ENCODE results near the gene SLC39A11.
"Not testable (repeated sequence)": the region's sequence is repeated elsewhere in the genome, so short reads cannot be mapped to it uniquely, and the experiment has no call there.

SLC39A11 gene

GRCh38 chr17:72950242-72950931 lies 142.1 kb downstream of the SLC39A11 start:
- no peak for DNase-seq (ENCODE audit: low read depth, low spot score)

- DNase-seq (ENCODE audit: low read depth, low spot score) = no peak
These were observed 144.4 kb downstream of the SLC39A11 start for GRCh38 chr17:72948115-72948514.

- no peak for DNase-seq (ENCODE audit: low read depth, low spot score)
These were observed 145.0 kb downstream of the SLC39A11 start for GRCh38 chr17:72947475-72947874.

GRCh38 chr17:72946696-72947095 lies 145.8 kb downstream of the SLC39A11 start:
- no peak for DNase-seq (ENCODE audit: low read depth, low spot score)

GRCh38 chr17:72946156-72946555 lies 146.3 kb downstream of the SLC39A11 start:
- no peak for DNase-seq (ENCODE audit: low read depth, low spot score)

- DNase-seq (ENCODE audit: low read depth, low spot score) = no peak
These were observed 147.0 kb downstream of the SLC39A11 start for GRCh38 chr17:72945473-72945872.

GRCh38 chr17:72943826-72944689 lies 148.4 kb downstream of the SLC39A11 start:
- DNase-seq (ENCODE audit: low read depth, low spot score) = no peak

GRCh38 chr17:72942579-72942978 lies 149.9 kb downstream of the SLC39A11 start:
- no peak for DNase-seq (ENCODE audit: low read depth, low spot score)

- DNase-seq (ENCODE audit: low read depth, low spot score) = no peak
These were observed 152.0 kb downstream of the SLC39A11 start for GRCh38 chr17:72940496-72940895.

- DNase-seq (ENCODE audit: low read depth, low spot score) = no peak
These were observed 154.0 kb downstream of the SLC39A11 start for GRCh38 chr17:72938482-72938881.

GRCh38 chr17:72937707-72938106 lies 154.8 kb downstream of the SLC39A11 start:
- no peak for DNase-seq (ENCODE audit: low read depth, low spot score)

GRCh38 chr17:72937254-72937653 lies 155.2 kb downstream of the SLC39A11 start:
- not testable (repeated sequence) for DNase-seq (ENCODE audit: low read depth, low spot score)

GRCh38 chr17:72935984-72936383 lies 156.5 kb downstream of the SLC39A11 start:
- no peak for DNase-seq (ENCODE audit: low read depth, low spot score)

- DNase-seq (ENCODE audit: low read depth, low spot score) = no peak
These were observed 157.6 kb downstream of the SLC39A11 start for GRCh38 chr17:72934927-72935326.

GRCh38 chr17:72931635-72932034 lies 160.9 kb downstream of the SLC39A11 start:
- DNase-seq (ENCODE audit: low read depth, low spot score) = no peak

GRCh38 chr17:72931163-72931562 lies 161.3 kb downstream of the SLC39A11 start:
- no peak for DNase-seq (ENCODE audit: low read depth, low spot score)

- DNase-seq (ENCODE audit: low read depth, low spot score) = no peak
These were observed 162.5 kb downstream of the SLC39A11 start for GRCh38 chr17:72930031-72930430.

- no peak for DNase-seq (ENCODE audit: low read depth, low spot score)
These were observed 163.9 kb downstream of the SLC39A11 start for GRCh38 chr17:72928454-72929136.

GRCh38 chr17:72927760-72928159 lies 164.7 kb downstream of the SLC39A11 start:
- no peak for DNase-seq (ENCODE audit: low read depth, low spot score)

- DNase-seq (ENCODE audit: low read depth, low spot score) = no peak
These were observed 165.3 kb downstream of the SLC39A11 start for GRCh38 chr17:72927146-72927545.

GRCh38 chr17:72926171-72926570 lies 166.3 kb downstream of the SLC39A11 start:
- no peak for DNase-seq (ENCODE audit: low read depth, low spot score)

GRCh38 chr17:72924196-72924595 lies 168.3 kb downstream of the SLC39A11 start:
- DNase-seq (ENCODE audit: low read depth, low spot score) = no peak

All from activated naive CD8-positive, alpha-beta T cell treated with anti-CD3 and anti-CD28 coated beads, Interleukin-2, amount 50 U/mL, for 16 hours (primary cell).